Measurements from ENCODE around the gene ADCK1. TPM values are rescaled to one million over a fixed set of nuclear protein-coding genes. Genes with fewer than 3 reads are reported as not detected.

ADCK1 gene
- total RNA-seq, 4 donors from 2014 or later = 3.5 to 11.0 (median 5.5) TPM

DNA sequence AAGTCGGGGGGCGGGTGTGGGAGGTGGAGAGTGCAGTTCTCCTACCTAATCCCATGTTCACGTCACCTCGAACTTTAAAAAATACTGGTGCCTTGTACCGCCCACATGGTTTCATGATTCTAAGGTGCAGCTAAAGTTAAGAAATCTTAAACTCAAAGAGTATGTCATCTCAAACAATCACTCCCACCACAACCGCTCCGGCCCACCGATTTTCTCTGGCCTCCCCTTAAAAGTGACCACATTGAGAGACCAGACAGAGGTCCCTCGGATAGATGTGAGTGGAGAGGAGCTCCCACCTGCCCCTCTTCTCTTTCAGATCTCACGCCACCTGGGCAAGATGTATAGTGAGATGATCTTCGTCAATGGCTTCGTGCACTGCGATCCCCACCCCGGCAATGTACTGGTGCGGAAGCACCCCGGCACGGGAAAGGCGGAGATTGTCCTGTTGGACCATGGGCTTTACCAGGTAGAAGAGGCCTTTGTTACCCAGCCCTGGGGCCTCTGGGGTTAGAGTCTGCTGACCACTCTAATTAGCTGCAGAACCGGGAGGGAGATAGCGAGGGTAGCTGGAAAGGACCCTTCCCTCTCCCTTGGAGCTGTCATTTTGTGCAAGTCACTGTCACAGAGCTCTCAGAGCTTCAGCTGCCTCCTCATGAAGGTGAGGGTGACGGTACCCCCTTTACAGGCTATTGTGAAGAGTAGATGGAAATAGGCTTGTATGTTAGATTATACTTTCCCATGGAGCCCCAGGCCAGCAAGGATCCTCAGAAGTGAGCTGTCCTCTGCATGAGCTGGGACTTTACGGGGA lies 124.4 kb downstream of the ADCK1 start:
- H3K27ac ChIP-seq = no peak overlapping the region
- H3K4me3 ChIP-seq = no peak overlapping the region
- no peaks in the 10 kb centered on the region for H3K27me3 ChIP-seq
- no peak for DNase-seq
- no peak for ATAC-seq
- H3K36me3 ChIP-seq = peaks cover 0 to 4% of the 10 kb centered on the region in 2 donors
- TF ChIP-seq CTCF (IDR thresholded peaks at IDR 0.05 in 4 of 5, conservative IDR thresholded peaks at IDR 0.05 in 1 of 5) = no peak
- no peak for TF ChIP-seq POLR2A (IDR thresholded peaks at IDR 0.05)
- intact Hi-C loops (cut with DNase I; ENCODE audit: low total_unique reads) (no loop called here), in situ Hi-C loops (cut with MboI; ENCODE audit: low sequenced_read_pairs in 4 of 4) (no loop called here)
- H3K4me1 ChIP-seq = no peaks in the 10 kb centered on the region
- no peaks in the 10 kb centered on the region for H3K9me3 ChIP-seq

DNA sequence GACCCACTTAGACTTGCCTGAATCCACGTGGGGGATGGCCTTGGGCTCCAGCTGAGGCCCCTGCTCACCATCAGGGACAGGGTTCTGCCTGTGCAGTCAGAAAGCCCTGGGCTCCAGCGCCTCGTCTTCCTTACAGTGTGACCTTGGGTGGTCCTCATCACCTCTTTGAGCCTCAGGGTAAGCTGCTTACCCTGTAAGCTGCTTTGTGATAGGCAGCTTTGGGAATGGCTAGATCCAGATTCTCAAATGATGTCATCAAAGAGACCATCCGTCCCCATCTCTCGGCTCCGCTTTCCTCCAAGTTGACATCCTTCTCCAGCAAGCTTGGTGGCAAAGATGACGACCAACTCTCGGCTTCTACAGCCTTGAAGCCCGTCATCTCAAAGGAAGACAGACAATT lies 127.0 kb downstream of the ADCK1 start:
- Histone ChIP-seq H3K27me3 (no peaks in the 10 kb centered on the region), H3K36me3 (peaks cover 0 to 11% of the 10 kb centered on the region in 2 donors), H3K27ac (no peak overlapping the region), H3K9me3 (no peaks in the 10 kb centered on the region), H3K4me1 (no peaks in the 10 kb centered on the region), H3K4me3 (no peak overlapping the region)
- in situ Hi-C loops (cut with MboI; ENCODE audit: low sequenced_read_pairs in 4 of 4) (no loop called here), intact Hi-C loops (cut with DNase I; ENCODE audit: low total_unique reads) (no loop called here)
- DNase-seq (no peak), ATAC-seq (no peak)
- TF ChIP-seq POLR2A (IDR thresholded peaks at IDR 0.05) (no peak), CTCF (IDR thresholded peaks at IDR 0.05 in 4 of 5, conservative IDR thresholded peaks at IDR 0.05 in 1 of 5) (no peak)

GRCh38 chr14:77931441-77931840 lies 131.5 kb downstream of the ADCK1 start:
- Histone ChIP-seq H3K9me3 (no peaks in the 10 kb centered on the region), H3K36me3 (peaks cover 0 to 31% of the 10 kb centered on the region in 2 donors), H3K4me1 (no peaks in the 10 kb centered on the region), H3K27me3 (no peaks in the 10 kb centered on the region), H3K27ac (no peak overlapping the region), H3K4me3 (no peak overlapping the region)
- no peak for DNase-seq
- TF ChIP-seq POLR2A (IDR thresholded peaks at IDR 0.05) (no peak), CTCF (IDR thresholded peaks at IDR 0.05 in 4 of 5, conservative IDR thresholded peaks at IDR 0.05 in 1 of 5) (no peak)
- intact Hi-C loops (cut with DNase I; ENCODE audit: low total_unique reads) (no loop called here), in situ Hi-C loops (cut with MboI; ENCODE audit: low sequenced_read_pairs in 4 of 4) (no loop called here)
- ATAC-seq = no peak

DNA sequence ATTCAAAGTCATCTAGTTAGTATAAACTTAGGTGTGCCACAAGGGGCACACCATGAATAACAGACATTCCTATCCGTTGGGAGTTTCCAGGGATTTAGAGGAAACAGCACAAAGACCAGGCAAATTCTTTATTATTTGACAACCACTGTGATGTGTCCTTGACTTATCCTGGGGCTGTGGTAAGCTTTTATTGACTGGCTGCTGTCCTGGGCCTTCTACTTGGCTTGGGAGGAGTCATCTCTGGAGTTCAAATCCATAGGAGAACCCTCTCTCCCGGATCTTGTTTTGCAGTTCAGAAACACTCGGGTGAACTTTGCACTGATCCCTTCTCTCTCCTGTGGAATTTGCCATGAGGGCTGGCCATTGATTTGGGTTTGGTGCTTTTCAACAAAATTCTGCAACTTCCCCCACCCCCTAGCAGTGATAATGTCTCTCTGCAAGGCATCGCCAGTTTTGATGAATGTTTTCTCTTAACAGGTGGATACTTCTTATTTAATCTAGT lies 136.3 kb downstream of the ADCK1 start:
- Histone ChIP-seq H3K4me3 (no peak overlapping the region), H3K27ac (no peak overlapping the region), H3K4me1 (no peaks in the 10 kb centered on the region), H3K27me3 (no peaks in the 10 kb centered on the region), H3K9me3 (no peaks in the 10 kb centered on the region), H3K36me3 (peaks cover 0 to 27% of the 10 kb centered on the region in 2 donors)
- no peak for TF ChIP-seq POLR2A (IDR thresholded peaks at IDR 0.05)
- in situ Hi-C loops (cut with MboI; ENCODE audit: low sequenced_read_pairs in 4 of 4) (no loop called here), intact Hi-C loops (cut with DNase I; ENCODE audit: low total_unique reads) (no loop called here)
- DNase-seq = no peak
- ATAC-seq = no peak

GRCh38 chr14:77947372-77947771 lies 147.5 kb downstream of the ADCK1 start:
- H3K4me1 ChIP-seq = no peaks in the 10 kb centered on the region
- H3K4me3 ChIP-seq = no peak overlapping the region
- ATAC-seq (no peak), DNase-seq (no peak)
- in situ Hi-C loops (cut with MboI; ENCODE audit: low sequenced_read_pairs in 4 of 4) = no loop called here
- no peaks in the 10 kb centered on the region for H3K36me3 ChIP-seq
- H3K27me3 ChIP-seq = no peaks in the 10 kb centered on the region
- no peaks in the 10 kb centered on the region for H3K9me3 ChIP-seq
- TF ChIP-seq POLR2A (IDR thresholded peaks at IDR 0.05) = no peak
- no peak for TF ChIP-seq CTCF (IDR thresholded peaks at IDR 0.05 in 4 of 5, conservative IDR thresholded peaks at IDR 0.05 in 1 of 5)
- intact Hi-C loops (cut with DNase I; ENCODE audit: low total_unique reads) = no loop called here
- H3K27ac ChIP-seq = no peak overlapping the region
